Eye (tissue), 1 donor: ENCODE measurements around the gene DNAI1.
"Not testable (repeated sequence)": the region's sequence is repeated elsewhere in the genome, so short reads cannot be mapped to it uniquely, and the experiment has no call there.

Source experiments
- DNase-seq: peaks from one replicate; pipeline ENCODE4 v3.0.0-alpha.2; 2015

DNAI1 gene

DNA sequence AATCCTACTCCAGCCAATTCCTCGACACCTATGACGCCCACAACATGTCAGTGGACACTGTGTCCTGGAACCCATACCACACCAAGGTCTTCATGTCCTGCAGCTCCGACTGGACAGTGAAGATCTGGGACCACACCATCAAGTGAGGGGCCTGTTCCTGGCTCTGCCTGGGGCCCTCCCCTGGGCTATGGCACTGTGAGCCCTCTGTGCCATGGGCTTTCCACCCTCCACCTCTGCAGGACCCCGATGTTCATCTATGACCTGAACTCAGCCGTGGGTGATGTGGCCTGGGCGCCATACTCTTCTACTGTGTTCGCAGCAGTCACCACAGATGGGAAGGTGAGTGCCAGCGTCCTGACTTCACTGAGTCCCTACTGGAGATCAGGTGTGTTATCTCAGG is 55.8 kb downstream of the DNAI1 start:
- no peak for DNase-seq

DNA sequence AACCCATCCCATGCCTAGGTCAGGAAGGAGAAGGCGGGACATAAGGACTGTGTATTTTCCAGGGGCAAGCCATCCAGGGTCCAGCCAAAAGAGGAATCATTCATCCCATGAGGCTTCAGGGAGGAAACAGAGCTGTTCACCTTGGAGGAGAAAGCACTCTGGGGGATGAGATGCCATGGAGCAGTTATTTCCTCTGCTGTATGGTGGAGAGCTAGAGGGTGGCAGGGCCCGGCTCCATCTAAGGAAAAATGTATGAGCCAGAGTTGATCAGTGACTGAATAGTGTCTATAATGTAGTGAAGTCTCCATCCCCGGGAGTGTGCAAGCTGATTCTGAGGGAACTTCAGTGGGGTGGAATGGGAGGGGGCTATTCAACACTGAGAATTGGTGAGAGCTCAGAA is 56.2 kb downstream of the DNAI1 start:
- DNase-seq = no peak

DNA sequence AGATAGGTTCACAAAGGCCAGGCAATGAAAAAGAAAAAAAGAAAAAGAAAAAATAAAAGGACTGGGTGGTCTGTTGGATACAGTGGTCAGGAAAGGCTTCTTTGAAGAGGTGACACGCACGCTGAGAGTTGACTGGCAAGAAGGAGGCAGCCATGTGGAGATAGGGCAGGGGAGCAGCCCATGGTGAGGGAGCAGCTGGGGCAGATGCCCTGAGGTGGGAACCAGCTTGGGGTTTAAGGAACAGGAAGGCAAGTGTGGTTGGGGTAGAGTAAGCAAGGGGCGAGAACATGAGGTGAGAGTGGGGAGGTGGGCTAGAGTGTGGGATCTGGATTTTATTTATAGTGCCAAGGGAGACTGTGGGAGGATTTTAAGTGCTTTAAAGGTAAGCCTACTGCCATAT is 57.4 kb downstream of the DNAI1 start:
- DNase-seq = no peak

- no peak for DNase-seq
Measured at GRCh38 chr9:34517185-34517584, 58.6 kb downstream of the DNAI1 start.

GRCh38 chr9:34518110-34518616 is 59.6 kb downstream of the DNAI1 start:
- peak; percentile 68 for DNase-seq

DNA sequence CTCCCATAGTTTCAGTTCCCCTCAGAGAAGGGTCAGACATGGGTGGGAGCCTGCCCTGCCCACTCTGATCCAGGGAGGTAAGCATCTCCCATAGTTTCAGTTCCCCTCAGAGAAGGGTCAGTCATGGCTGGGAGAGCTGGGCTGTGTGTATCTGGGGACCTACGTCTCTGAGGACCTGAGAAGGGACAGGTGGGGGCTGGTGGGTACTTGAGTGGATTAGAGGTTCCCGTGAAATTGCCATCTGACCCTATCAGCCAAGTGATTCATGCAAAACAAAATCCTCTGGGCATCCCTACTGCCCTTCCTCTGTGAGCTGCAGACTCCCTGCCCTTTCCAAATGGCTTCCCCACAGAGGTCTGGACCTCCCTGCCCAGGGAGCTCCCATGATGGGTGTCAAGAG is 60.3 kb downstream of the DNAI1 start:
- DNase-seq = no peak

DNA sequence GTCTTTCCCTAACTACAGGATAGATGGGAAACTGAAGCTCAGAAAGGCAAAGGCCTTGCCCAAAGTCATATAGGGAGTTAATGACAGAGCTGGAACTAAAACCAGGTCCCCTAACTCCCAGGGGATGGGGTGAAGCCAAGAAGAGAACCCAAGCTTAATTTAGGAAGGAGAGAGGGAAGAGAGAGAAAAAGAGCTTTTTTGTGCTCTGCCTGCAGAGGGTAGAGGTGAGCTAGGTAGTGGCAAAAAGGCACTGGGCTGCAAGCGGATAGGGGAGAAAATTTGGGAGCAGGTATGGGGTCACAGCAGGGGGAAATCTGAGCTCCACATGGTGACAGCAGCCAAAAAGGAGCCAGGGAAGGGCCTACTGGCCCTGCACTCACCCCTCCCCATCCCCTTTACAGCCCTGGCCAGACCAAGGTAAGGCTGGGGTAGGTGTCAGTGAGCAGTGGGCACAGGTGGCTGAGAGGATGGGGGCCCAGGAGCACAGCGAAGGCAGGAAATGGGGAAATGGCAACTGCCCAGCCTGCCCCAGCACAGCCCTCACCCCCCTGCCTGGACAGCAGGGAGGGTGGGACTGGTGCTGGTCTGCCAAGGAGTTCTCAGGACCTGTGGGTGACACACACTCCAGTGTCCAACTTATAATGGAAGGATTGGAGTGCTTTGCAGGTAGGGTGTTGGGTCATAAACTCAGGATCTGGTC is 60.9 kb downstream of the DNAI1 start:
- DNase-seq = no peak

DNA sequence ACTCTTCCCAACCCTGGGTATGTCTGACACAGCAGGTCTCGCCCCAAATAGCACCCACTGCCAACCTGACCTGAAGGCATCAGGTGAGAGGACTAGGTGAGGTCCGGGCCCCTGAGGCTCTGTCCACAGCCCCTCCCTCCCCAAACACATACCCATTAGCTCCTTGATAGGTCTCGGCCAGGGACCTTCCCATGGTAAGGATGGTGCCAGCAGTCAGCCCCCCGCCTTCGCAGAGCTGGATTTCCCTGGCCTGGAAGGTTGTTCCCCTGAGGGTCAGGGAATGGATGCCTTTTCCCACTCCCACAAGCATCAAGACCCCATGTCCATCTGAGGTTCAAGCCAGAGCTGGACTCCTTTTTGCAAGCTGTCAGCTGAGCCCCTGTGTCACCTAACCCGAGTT is 61.5 kb downstream of the DNAI1 start:
- no peak for DNase-seq

DNA sequence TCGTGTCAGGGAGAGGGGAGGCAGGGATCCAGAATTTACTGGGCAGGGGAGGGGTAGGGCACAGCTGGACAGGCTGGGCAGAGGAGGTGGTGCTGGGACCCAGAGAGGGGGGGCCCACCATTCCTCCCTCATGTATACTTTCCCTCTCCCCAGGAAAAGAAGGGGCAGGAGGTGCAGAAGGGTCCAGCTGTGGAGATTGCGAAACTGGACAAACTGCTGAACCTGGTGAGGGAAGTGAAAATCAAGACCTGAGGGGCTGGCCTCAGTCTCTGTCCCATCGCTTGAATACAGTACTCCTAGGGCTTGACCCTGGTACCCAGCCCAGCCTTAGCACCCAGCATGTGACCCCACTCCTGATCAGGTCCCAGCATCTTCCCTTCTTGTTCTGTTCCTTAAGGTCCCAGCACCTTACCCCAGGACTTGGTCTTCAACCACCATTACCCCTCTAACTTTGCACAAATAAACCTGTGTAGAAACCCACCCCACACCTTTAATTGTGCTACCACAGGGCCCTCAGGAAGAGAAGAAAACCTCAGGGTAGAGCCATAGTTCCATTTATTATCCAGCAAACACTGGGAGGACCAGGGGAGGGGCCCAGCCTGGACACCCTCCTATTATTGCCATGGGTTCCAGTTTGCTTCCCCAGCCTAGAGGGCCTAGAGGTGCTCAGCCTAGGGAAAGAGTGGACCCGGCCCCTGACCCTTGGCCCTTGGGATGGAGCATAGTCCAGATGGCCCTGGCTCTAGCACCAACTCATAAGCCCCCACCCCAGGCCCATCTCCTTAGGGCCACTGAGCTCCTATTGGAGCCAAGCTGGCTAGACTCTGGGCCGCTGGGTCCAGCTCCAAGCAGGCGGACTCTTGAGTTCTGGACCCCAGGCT is 62.1 kb downstream of the DNAI1 start:
- no peak for DNase-seq

- no peak for DNase-seq
Measured at GRCh38 chr9:34521406-34522045, 62.9 kb downstream of the DNAI1 start.

DNA sequence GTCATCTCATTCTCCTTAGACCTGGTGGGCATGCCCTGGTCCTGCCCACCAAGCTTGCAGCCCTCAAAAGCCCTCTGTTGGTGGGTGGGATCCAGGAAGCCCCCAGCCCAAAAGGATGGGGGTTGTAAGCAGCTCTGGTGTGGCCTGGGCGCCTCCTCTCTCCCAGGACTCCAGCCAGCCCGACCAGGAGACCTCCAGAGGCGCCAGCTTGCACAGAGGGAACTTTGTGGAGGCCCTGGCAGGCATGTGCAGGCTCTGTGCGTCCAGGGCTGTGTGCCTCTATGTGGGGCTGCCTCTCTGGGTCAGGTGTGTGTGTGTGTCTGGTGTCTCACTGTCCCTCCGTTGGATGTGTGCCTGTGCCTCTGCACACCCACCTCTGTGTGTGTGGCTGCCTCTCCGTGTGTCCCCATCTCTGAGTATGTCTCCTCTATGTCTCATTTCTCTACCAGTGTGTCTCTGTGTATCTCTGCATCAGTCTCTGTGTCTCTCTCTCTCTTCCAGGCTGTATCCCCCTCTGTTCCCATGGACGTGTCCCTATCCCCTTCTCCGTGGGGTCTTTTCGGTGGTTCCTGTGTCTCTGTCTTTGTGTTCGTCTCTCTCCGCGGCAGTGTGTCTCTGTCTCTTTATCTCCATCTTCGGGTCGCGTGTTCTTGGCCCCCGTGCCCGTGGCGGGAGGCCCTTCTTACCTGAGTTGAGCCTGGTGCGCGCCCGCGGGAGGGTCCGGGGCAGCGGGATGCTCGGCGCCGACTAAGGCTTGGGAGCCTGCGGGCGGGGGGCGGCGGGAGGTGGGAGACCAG is 63.7 kb downstream of the DNAI1 start:
- DNase-seq = peak; percentile 61

GRCh38 chr9:34522971-34523797 is 64.6 kb downstream of the DNAI1 start, which contains the start of gene ENHO:
Gene ENHO (minus strand): TSS chr9:34522990. CDS start chr9:34521695, 1,295 bp downstream.
- DNase-seq = peak; percentile 96

DNA sequence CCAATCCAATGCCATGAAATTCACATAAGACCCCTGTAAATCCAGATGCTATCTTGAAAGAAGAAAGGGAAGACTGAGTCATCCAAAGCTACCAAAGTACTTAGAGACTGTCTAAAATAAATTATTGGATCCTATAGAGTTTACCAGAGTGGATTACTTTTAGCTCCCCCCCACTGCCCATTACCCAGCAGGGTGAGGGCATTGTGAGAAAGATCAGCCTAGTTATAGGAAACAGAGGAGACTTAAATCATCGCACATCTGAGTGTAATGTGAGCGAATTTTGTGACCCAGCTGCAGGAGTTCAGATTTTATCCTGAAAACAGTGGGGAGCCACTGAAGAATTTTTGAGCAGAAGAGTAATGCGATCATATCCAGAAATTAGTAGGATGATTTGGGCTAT is 65.7 kb downstream of the DNAI1 start:
- DNase-seq = no peak

GRCh38 chr9:34526026-34526425 is 67.4 kb downstream of the DNAI1 start:
- DNase-seq = no peak

DNA sequence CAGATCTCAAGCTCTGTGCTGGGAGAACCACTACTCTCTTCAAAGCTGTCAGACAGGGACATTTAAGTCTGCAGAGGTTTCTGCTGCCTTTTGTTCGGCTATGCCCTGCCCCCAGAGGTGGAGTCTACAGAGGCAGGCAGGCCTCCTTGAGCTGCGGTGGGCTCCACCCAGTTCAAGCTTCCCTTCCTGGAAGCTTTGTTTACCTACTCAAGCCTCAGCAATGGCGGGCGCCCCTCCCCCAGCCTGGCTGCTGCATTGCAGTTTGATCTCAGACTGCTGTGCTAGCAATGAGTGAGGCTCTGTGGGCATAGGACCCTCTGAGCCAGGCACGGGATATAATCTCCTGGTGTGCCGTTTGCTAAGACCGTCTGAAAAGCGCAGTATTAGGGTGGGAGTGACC is 73.4 kb downstream of the DNAI1 start:
- DNase-seq = not testable (repeated sequence)

DNA sequence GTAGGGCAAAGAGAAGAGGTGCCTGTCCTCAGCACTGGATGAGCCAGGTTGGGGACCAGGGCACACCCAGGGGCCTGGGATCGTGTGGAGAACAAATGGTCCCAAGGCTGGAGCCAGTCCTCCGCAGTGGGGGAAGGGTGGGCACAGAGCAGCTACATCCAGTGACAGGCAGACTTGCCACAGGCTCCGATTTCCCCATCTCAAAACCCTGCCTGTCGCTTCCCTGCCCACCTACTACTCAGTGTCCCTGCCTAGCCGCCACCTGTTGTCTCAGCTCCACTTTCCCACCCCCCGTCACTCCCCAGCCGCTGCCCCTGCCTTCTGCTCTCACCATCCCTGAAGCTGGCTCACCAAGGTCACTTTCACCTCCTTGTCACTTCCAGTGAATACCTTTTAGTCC is 78.1 kb downstream of the DNAI1 start:
- no peak for DNase-seq

GRCh38 chr9:34540827-34541226 is 82.2 kb downstream of the DNAI1 start:
- no peak for DNase-seq

- no peak for DNase-seq
Measured at GRCh38 chr9:34541540-34541939, 82.9 kb downstream of the DNAI1 start.

GRCh38 chr9:34544035-34544434 is 85.4 kb downstream of the DNAI1 start:
- DNase-seq = no peak

DNA sequence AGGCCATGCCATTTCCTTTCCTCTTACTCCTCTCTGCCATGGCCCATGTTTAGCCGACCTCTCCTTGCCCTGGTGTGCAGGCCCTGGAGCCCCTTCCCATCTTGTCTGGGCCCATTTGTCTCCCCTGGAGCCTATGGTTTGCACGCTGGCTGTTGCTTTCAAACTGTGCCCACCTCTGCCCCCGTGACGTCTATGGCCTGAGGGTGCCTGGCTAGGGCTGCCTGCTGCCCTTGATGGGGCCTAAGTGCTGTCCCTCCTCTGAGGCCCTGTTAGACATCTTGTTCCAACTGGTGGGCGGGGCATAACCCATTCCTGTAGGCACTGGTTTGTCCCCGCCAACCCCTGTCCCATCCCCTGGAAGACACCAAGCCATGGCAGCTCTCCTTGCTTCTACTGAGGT is 86.9 kb downstream of the DNAI1 start:
- DNase-seq = no peak

DNA sequence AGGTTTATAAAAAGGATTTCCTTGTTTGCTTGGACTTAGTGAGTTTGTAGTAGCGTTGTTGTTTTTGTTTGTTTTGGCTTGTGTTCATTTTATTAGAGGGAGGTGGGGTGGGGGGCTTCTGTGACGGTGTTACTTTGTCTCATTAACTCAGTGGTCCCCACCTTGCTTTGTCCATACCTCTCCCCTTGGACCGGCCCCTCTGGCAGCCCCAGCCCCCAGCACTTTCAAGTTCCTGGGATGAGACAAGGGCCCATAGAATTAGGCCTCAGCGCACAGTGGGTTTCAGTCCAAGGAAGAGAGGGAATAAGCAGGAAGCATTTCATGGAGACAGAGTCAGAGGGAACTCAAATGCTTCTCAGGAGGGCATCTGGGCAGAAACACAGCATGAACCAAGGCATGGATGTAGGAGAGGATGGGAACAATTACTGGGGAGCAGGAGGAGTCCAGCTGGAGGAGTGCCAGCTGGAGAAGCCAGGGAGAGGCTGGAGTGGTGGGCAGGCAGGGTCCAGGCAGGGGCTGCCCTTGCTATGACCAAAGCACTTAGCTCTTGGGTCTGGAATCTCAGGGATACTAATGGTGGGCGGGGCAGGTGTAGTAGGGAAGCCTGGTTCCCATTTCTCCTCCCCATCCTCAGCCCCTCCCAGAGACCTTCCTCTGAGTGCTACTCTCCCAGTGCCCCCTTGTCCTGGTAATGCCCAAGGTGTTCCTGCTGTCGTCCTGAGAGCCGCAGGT is 87.7 kb downstream of the DNAI1 start:
- peak; percentile 8 for DNase-seq
